K562 (cell line): Measurements from ENCODE around the gene SDR39U1. TPM values are rescaled to one million over a fixed set of nuclear protein-coding genes. Genes with fewer than 3 reads are reported as not detected.

Source experiments
- CBFA2T2 ChIP-seq: fragments of 450-650 bp; conservative IDR thresholded peaks from 2 replicates; pipeline ENCODE4 v1.6.1; 2017; ENCODE audit warnings: mild to moderate bottlenecking
- HBP1 ChIP-seq: fragments of 450-650 bp; formaldehyde crosslinking; IDR thresholded peaks from 2 replicates; pipeline ENCODE4 v1.4.0; 2022; ENCODE audit warnings: missing genetic modification characterization
- NFE2 ChIP-seq: IDR thresholded peaks from 2 replicates; pipeline ENCODE4 v1.6.1; 2014; ENCODE audit warnings: antibody characterized with exemption, low read depth
- PKNOX1 ChIP-seq: fragments of 450-650 bp; IDR thresholded peaks from 2 replicates; pipeline ENCODE4 v1.6.1; 2016
- REST ChIP-seq, 2 experiments: fragments of 450-650 bp; formaldehyde crosslinking in 1 of 2; IDR thresholded peaks; 2 replicates each; pipeline versions ENCODE4 v1.4.0 to v1.6.1; 2014 to 2020; ENCODE audit warnings: mild to moderate bottlenecking in 2 of 2, borderline replicate concordance in 1 of 2, low read depth in 1 of 2
- VEZF1 ChIP-seq: fragments of 200-800 bp; sonication (Bioruptor generic); IDR thresholded peaks from 2 replicates; pipeline ENCODE4 v1.6.1; 2017; ENCODE audit warnings: missing genetic modification characterization, missing compliant biosample characterization
- polyA plus RNA-seq, 8 experiments: library from polyadenylated mRNA; depleted of rRNA in 4 of 8; stranded (reverse) in 5 of 8; unstranded in 3 of 8; fragments of >200 nt; fragmentation: Nextera tagmentation in 2 of 8; fragmentation: Illumina TruSeq in 1 of 8; extraction: Ambion mirVana in 2 of 8; extraction: Trizol in 1 of 8; gene quantifications; 2 replicates each; pipeline versions ENCODE4 v1.2.1 to v1.2.3, GENCODE V29; 2011 to 2014; ENCODE audit warnings: inconsistent platforms in 1 of 8, missing spikeins in 1 of 8
- total RNA-seq, 7 experiments: library from RNA; depleted of rRNA in 6 of 7; stranded (reverse); fragments of >200 nt in 6 of 7; fragmentation: Illumina TruSeq in 2 of 7; extraction: Trizol in 2 of 7; gene quantifications; 2 replicates each; pipeline versions ENCODE4 v1.2.1 to v1.2.3, GENCODE V29; 2011 to 2021; ENCODE audit warnings: low replicate concordance in 1 of 7

Gene SDR39U1
- total and polyA plus RNA-seq, 9 of the 15 experiments (the other 6 are each of a cell fraction or from before 2014, with no cell fraction given), result 10.4 to 56.1 (median 19.8) TPM

GRCh38 chr14:24414077-24414476 lies 28.5 kb downstream of the SDR39U1 start (continued):
- TF ChIP-seq HBP1 (CRISPR knock-in tag) (no peak), CBFA2T2 (no peak), NFE2 (no peak), REST (IDR thresholded peaks at IDR 0.05; ENCODE audit: borderline replicate concordance) (peak; percentile 44; the same call in 1 of the 2 replicates), REST (CRISPR knock-in tag; IDR thresholded peaks at IDR 0.05; ENCODE audit: low read depth) (no peak), VEZF1 (peak; percentile 57), PKNOX1 (peak; percentile 66)
